GM12872 (cell line): Measurements from ENCODE around the gene ZFAND6.

Source experiments
- TF ChIP-seq, protein P1 (sequence below): IDR thresholded peaks from 3 replicates; pipeline ENCODE4 v1.5.1; 2011; ENCODE audit warnings: low read depth, mild to moderate bottlenecking, low read length, moderate library complexity; ENCODE audit not compliant: insufficient read depth

Gene ZFAND6

DNA sequence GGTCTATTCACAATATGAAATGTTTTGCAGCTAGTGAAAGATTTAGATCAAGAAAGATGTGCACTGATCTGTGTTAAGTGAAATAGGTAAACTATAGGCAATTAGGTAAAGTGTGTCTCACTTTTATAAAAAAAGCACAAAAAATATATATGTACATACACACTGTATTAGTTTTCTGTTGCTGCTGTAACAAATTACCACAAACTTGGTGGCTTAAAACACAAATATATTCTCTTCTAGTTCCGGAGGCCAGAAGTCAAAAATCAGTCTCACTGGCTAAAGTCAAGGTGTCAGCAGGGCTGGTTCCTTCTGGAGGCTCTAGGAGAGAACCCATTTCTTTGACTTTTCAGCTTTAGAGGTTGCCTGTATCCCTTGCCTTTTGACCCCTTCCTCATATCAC, 104.4 kb downstream of the ZFAND6 start:
- TF ChIP-seq, protein P1, sequence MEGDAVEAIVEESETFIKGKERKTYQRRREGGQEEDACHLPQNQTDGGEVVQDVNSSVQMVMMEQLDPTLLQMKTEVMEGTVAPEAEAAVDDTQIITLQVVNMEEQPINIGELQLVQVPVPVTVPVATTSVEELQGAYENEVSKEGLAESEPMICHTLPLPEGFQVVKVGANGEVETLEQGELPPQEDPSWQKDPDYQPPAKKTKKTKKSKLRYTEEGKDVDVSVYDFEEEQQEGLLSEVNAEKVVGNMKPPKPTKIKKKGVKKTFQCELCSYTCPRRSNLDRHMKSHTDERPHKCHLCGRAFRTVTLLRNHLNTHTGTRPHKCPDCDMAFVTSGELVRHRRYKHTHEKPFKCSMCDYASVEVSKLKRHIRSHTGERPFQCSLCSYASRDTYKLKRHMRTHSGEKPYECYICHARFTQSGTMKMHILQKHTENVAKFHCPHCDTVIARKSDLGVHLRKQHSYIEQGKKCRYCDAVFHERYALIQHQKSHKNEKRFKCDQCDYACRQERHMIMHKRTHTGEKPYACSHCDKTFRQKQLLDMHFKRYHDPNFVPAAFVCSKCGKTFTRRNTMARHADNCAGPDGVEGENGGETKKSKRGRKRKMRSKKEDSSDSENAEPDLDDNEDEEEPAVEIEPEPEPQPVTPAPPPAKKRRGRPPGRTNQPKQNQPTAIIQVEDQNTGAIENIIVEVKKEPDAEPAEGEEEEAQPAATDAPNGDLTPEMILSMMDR, result no peak

DNA sequence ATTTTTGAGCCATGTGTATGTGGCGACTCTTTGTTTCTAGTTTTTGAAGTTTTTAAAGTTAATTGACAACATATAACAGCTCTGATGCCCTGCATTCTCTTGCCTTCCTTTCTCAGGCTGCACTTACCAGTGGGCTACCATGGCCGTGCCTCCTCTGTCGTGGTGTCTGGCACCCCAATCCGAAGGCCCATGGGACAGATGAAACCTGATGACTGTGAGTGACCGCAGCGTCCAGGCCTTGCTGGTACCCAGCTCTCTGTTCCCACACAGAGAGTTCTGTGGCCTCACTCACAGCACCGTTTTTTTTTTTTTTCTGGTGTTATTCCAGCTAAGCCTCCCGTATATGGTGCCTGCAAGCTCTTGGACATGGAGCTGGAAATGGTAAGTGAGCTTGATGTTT, 108.5 kb downstream of the ZFAND6 start:
- TF ChIP-seq, protein P1, result no peak

DNA sequence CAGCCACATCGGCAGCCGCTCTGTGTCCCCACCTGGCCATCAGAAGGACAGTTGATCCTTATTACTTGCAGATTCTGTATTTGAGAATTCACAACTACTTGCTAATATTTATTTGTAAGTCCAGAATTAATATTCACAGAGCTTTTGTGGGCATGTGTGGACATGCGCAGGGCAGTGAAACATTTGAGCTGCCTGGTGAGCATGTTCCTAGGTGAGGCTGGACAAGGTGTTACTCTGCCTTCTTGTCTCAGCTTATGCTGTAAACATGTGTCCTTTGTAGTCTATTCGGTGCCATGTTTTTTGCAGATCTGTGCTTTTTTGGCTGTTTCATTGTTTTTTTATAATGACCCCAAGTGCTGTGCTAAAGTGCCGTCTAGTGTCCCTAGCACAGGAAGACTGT, 108.9 kb downstream of the ZFAND6 start:
- TF ChIP-seq, protein P1, result no peak

DNA sequence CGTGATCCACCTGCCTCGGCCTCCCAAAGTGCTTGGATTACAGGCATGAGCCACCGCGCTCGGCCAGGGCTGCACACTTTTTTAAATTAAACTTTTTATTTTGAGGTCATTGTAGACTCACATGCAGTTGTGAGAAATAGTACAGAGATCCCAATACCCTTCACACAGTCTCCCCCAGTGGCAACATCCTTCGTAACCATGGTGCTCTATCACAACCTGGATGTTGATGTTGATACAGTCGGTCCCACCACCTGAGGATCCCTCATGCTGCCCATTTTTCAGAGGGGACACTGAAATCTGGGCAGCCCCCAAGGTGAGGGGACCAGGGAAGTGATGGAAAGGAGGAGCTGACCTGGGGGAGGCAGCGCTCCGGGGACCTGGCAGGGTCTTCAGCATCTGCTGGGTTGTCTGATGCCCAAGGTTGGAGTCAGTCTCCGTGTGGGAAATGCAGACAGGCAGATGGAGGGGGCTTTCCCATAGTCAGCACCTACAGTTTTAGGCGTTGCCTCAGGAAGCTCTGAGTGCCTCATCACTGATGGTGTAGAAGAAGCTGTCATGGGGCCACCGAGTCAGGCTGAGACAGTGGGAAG, 110.4 kb downstream of the ZFAND6 start:
- TF ChIP-seq, protein P1, result no peak

DNA sequence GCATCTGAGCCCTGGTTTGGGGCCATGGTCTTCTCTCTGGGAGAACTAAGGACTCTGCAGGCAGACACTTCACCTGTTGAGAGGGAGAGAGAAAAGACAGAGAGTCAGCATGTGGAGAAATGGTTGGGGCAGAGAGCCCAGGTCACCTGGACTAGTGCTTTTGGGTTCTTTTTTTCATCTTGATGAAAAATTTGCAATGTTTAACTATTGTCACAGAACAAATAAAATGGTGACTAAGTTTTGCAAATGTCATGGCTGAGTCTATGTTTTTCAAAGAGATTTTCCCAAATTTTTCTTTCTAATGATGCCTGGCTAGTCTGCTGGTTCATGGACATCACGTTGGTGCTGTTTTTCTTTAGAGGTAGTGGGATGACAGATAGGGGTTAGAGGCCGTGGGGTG, 111.1 kb downstream of the ZFAND6 start:
- TF ChIP-seq, protein P1, result no peak

DNA sequence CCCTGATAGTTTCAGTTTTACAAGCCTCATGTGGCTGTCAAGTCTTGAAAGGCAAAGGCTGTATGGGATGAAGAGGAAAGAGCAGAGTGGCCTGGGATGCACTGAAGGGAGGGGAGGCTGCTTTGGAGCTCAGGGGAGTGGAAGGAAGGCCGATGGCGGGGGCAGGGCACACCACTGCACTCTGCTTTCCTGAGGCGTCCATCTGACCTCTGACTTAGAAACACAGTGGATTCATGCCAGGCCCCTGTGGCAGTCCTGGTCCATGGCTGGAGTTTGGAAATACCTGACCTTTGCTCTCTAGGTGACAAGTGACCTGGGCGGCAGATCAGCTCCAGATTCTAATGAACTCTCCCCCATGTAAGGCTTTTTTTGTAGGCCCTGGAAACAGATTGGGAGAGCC, 112.3 kb downstream of the ZFAND6 start:
- TF ChIP-seq, protein P1, result no peak

DNA sequence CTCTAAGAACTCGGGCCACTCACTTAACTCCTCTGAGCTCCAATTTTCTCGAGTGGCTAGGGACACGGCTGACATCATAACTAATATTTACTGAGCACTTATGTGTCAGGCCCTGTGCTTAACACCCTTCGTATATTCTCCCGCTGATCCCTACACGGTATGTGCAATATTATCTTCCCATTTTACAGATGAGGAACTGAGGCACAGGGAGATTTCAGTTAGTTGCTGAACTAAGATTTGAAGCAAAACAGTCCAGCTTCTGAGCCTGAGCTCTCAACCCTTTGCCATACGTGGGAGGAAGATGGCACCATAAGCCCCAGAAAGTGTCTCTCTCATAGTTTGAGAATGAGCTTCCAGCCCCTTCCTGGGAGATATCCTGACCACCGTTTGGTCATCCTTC, 112.9 kb downstream of the ZFAND6 start:
- TF ChIP-seq, protein P1, result no peak
